Activated CD8-positive, alpha-beta T cell treated with anti-CD3 and anti-CD28 coated beads for 36 hours (primary cell): Measurements from ENCODE around the gene DYNC1LI1. TPM values are rescaled to one million over a fixed set of nuclear protein-coding genes. Genes with fewer than 3 reads are reported as not detected.

Experiments used
- ATAC-seq: fragments of 200-7000 bp; cut with Tn5 transposase; one replicate; pipeline ENCODE4 v1.10.0; 2021; ENCODE audit warnings: mild to moderate bottlenecking, moderate library complexity
- CTCF ChIA-PET: fragments of 350-600 bp; sonication (Branson Sonifier 250); formaldehyde crosslinking; loops from one replicate; lab custom pipeline; 2021; ENCODE audit warnings: antibody characterized with exemption; lab: Charles Lee
- POLR2A ChIA-PET: fragments of 350-600 bp; sonication (Branson Sonifier 250); formaldehyde crosslinking; loops from one replicate; lab custom pipeline; 2021; ENCODE audit warnings: antibody characterized with exemption; lab: Charles Lee
- DNase-seq: peaks from one replicate; pipeline ENCODE4 v3.0.0-alpha.2; 2020
- H3K27ac Mint-ChIP-seq: one replicate; pipeline ENCODE4 v1.8.0; 2021; ENCODE audit warnings: mild to moderate bottlenecking, mixed read lengths
- H3K27me3 Mint-ChIP-seq: one replicate; pipeline ENCODE4 v1.8.0; 2021; ENCODE audit warnings: mixed read lengths
- H3K36me3 Mint-ChIP-seq: one replicate; pipeline ENCODE4 v1.8.0; 2021; ENCODE audit warnings: low read depth, mixed read lengths
- H3K4me1 Mint-ChIP-seq: one replicate; pipeline ENCODE4 v1.8.0; 2021; ENCODE audit warnings: low read depth, mixed read lengths
- H3K4me3 Mint-ChIP-seq: one replicate; pipeline ENCODE4 v1.8.0; 2021; ENCODE audit warnings: mild to moderate bottlenecking, moderate library complexity, mixed read lengths
- H3K9me3 Mint-ChIP-seq: one replicate; pipeline ENCODE4 v1.8.0; 2021; ENCODE audit warnings: mixed read lengths
- CTCF ChIP-seq: fragments of 200-600 bp; IDR thresholded peaks from one replicate; pipeline ENCODE4 v1.8.0; 2022; ENCODE audit warnings: antibody characterized with exemption, mild to moderate bottlenecking
- intact Hi-C: fragments of 100-400 bp; cut with micrococcal nuclease; formaldehyde crosslinking; loops from one replicate; pipeline ENCODE4 v1.10.0; 2022
- total RNA-seq, 2 experiments: library from RNA; stranded (reverse); gene quantifications; one replicate each; pipeline ENCODE4 v1.2.3, GENCODE V29; 2021

Gene DYNC1LI1
- total RNA-seq, 2 experiments from 2014 or later: 31.0 to 31.8 TPM

DNA sequence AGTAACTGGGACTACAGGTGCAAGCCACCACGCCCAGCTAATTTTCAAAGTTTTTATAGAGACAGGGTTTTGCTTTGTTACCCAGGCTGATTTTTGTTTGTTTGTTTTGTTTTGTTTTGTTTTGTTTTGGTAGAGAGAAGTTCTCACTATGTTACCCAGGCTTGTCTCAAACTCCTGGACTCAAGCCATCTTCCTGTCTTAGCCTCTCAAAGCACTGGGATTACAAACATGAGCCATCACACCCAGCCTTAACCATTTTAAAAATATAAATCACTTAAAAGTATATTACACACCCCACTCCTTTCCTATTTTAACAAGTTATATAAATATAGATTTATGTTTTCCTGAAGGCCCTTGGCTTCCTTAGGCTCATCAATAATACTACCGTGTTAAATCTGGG, 6.5 kb upstream of the DYNC1LI1 start:
- no peak for TF ChIP-seq CTCF
- POLR2A ChIA-PET: no interaction called here

GRCh38 chr3:32575451-32576113, 4.9 kb upstream of the DYNC1LI1 start:
- TF ChIP-seq CTCF: no peak
- Mint-ChIP-seq H3K27me3 (no peaks in the 10 kb centered on the region), H3K4me3 (no peak overlapping the region), H3K36me3 (no peaks in the 10 kb centered on the region), H3K27ac (no peak overlapping the region), H3K9me3 (no peaks in the 10 kb centered on the region), H3K4me1 (peaks cover 18% of the 10 kb centered on the region)
- DNase-seq: no peak
- ChIA-PET POLR2A (no interaction called here), CTCF (no interaction called here)
- ATAC-seq: no peak
- intact Hi-C loops: no loop called here

More for the DNA sequence above, 6.5 kb upstream of the DYNC1LI1 start:
- no peaks in the 10 kb centered on the region for H3K36me3 Mint-ChIP-seq
- H3K4me1 Mint-ChIP-seq: peaks cover 11% of the 10 kb centered on the region
- H3K9me3 Mint-ChIP-seq: no peaks in the 10 kb centered on the region
- no peaks in the 10 kb centered on the region for H3K27me3 Mint-ChIP-seq
- ATAC-seq: no peak
- H3K27ac Mint-ChIP-seq: no peak overlapping the region
- no peak overlapping the region for H3K4me3 Mint-ChIP-seq
- CTCF ChIA-PET: interaction anchor here (0.6 to 1.3 kb wide), 4 partner anchors 9 to 1303 kb away, joined by 3 to 5 read pairs (median 4); no protein-coding TSS in a partner anchor
- DNase-seq: no peak
- intact Hi-C loops: no loop called here

DNA sequence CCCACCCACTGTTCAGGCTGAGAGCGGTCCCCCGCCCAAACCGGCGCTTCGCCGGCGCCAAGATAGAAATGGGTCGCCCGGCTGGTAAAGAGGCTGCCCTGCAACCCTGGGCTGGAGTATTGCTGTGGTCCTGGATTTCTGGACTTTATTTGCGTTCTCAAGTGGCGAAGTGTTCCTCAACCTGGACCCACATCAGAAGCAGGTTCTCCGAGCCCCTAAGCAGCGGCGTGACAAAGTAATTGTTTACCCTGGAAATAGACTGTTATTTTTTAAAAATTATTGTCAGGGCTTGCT, 481 bp upstream of the DYNC1LI1 start:
- DNase-seq (no peak), ATAC-seq (no peak)
- intact Hi-C loops: no loop called here
- TF ChIP-seq CTCF: no peak
- ChIA-PET CTCF (no interaction called here), POLR2A (no interaction called here)
- peak overlapping the region; percentile 93 for H3K4me3 Mint-ChIP-seq
- H3K9me3 Mint-ChIP-seq: no peaks in the 10 kb centered on the region
- H3K36me3 Mint-ChIP-seq: peaks cover 4% of the 10 kb centered on the region
- H3K27ac Mint-ChIP-seq: peak overlapping the region; percentile 90
- no peaks in the 10 kb centered on the region for H3K27me3 Mint-ChIP-seq
- peaks cover 26% of the 10 kb centered on the region for H3K4me1 Mint-ChIP-seq

DNA sequence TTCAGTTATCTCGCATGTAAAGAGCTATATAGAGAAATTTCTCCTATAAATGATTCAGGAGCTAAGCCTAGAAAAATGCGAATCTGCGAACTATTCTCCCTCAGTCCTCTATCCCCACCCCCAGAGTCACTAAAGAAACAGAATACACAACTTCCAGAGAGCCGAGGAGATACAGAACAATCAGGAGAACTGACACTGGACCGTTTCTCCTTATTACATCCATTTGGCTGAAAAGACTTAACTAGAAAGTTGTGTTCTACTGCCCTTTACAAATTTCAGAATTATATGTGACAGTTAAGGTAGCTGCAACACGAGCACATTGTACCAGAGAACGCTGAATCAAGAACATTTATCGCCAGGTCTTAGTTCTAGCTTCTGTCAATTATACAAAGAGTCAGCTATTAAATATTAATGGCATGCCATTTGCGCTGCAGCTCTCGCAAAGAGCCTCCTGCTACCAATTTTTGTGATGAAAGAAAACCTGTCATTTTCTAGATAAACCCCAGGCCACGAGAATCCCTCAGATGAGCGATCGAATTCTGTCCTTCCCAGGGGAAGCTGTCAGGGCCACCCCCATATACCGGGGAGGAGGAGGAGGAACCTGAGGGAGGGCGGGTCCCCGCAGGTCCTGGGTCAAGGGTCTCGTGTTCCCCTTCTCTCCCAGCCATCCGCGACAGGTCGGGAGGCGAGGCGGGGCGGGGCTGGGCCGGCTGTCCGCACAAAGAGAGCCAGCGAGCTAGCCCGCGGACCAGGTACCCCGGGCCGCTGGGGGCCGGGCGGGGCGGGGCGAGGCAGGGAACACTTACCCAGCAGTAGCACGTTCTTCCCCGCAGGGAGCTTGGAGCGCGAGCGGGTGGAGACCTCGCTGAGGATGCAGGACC, 878 bp downstream of the DYNC1LI1 start:
- peak overlapping the region; percentile 93 for H3K4me3 Mint-ChIP-seq
- POLR2A ChIA-PET: interaction anchor here (1.4 to 1.8 kb wide), 2 partner anchors 10 to 18 kb away, joined by 3 to 9 read pairs; no protein-coding TSS in a partner anchor
- H3K27ac Mint-ChIP-seq: peak overlapping the region; percentile 77
- CTCF ChIA-PET: interaction anchor here (0.9 to 1.4 kb wide), 6 partner anchors 15 to 362 kb away, joined by 3 to 4 read pairs (median 3); no protein-coding TSS in a partner anchor
- no peaks in the 10 kb centered on the region for H3K9me3 Mint-ChIP-seq
- ATAC-seq (peak; percentile 18), DNase-seq (peak; percentile 48)
- peaks cover 29% of the 10 kb centered on the region for H3K4me1 Mint-ChIP-seq
- no peak for TF ChIP-seq CTCF
- intact Hi-C loops: no loop called here
- H3K27me3 Mint-ChIP-seq: no peaks in the 10 kb centered on the region
- H3K36me3 Mint-ChIP-seq: peaks cover 7% of the 10 kb centered on the region
